HEK293 (cell line): Measurements from ENCODE around the gene STEAP1.

Experiments
- CTCF ChIA-PET: fragments of 350-600 bp; formaldehyde crosslinking; extraction: SDS; loops from one replicate; lab custom pipeline; 2021; ENCODE audit warnings: antibody characterized with exemption; lab: Yijun Ruan, JAX
- POLR2A ChIA-PET: fragments of 300-600 bp; formaldehyde crosslinking; extraction: SDS; loops from one replicate; lab custom pipeline; 2020; ENCODE audit warnings: antibody characterized with exemption, inconsistent platforms; lab: Yijun Ruan, JAX
- H3K27ac ChIP-seq: fragments of 200-500 bp; sonication (Bioruptor generic); 2 replicates; pipeline ENCODE4 v1.5.1; 2014; ENCODE audit warnings: low read depth, low read length, control low read depth, inconsistent platforms; ENCODE audit errors: extremely low read depth
- H3K36me3 ChIP-seq, 2 experiments: fragments of 200-500 bp in 1 of 2; sonication (Bioruptor generic) in 1 of 2; 1 replicate in 1 of 2; 2 replicates in 1 of 2; pipeline ENCODE4 v1.5.1; 2014 to 2017; ENCODE audit warnings: inconsistent platforms in 2 of 2, low read length in 2 of 2; ENCODE audit not compliant: control insufficient read depth in 2 of 2, insufficient read depth in 1 of 2
- H3K4me1 ChIP-seq: fragments of 200-500 bp; sonication (Bioruptor generic); 2 replicates; pipeline ENCODE4 v1.5.1; 2014; ENCODE audit warnings: mild to moderate bottlenecking, low read length, inconsistent platforms; ENCODE audit not compliant: control insufficient read depth, insufficient read depth
- H3K4me3 ChIP-seq: 2 replicates; pipeline ENCODE4 v1.5.1; 2011; ENCODE audit warnings: low read depth, mild to moderate bottlenecking, control low read depth, low read length, moderate library complexity
- H3K9me3 ChIP-seq: fragments of 200-500 bp; sonication (Bioruptor generic); 2 replicates; pipeline ENCODE4 v1.5.1; 2014; ENCODE audit warnings: low read depth, low read length, inconsistent platforms; ENCODE audit not compliant: control insufficient read depth, insufficient read depth
- ATF2 ChIP-seq: fragments of 450-650 bp; formaldehyde crosslinking; IDR thresholded peaks from 2 replicates; pipeline ENCODE4 v1.5.1; 2016; ENCODE audit warnings: missing biosample characterization, missing genetic modification characterization, low read depth
- GLI2 ChIP-seq: fragments of 450-650 bp; formaldehyde crosslinking; IDR thresholded peaks from 2 replicates; pipeline ENCODE4; 2017; ENCODE audit warnings: missing biosample characterization, missing genetic modification characterization, low read depth, borderline replicate concordance
- HOXD13 ChIP-seq: sonication (generic); formaldehyde crosslinking; IDR thresholded peaks from 2 replicates; pipeline ENCODE4 v1.8.0; 2022; ENCODE audit warnings: missing genetic modification reagents, borderline replicate concordance
- IKZF3 ChIP-seq: fragments of 450-650 bp; IDR thresholded peaks from 2 replicates; pipeline ENCODE4 v1.5.0; 2018; ENCODE audit warnings: missing biosample characterization, mild to moderate bottlenecking, missing genetic modification characterization, moderate library complexity
- KLF7 ChIP-seq: fragments of 450-650 bp; formaldehyde crosslinking; IDR thresholded peaks from 2 replicates; pipeline ENCODE4 v1.5.1; 2016; ENCODE audit warnings: missing biosample characterization, missing genetic modification characterization, borderline replicate concordance
- PRDM2 ChIP-seq: fragments of 450-650 bp; formaldehyde crosslinking; IDR thresholded peaks from 2 replicates; pipeline ENCODE4 v1.5.1; 2016; ENCODE audit warnings: missing biosample characterization, missing genetic modification characterization, borderline replicate concordance
- ZNF24 ChIP-seq: fragments of 450-650 bp; formaldehyde crosslinking; IDR thresholded peaks from 2 replicates; pipeline ENCODE4 v1.5.1; 2016; ENCODE audit warnings: missing biosample characterization, missing genetic modification characterization
- ZNF488 ChIP-seq: fragments of 450-650 bp; formaldehyde crosslinking; IDR thresholded peaks from 2 replicates; pipeline ENCODE4 v1.5.1; 2016; ENCODE audit warnings: missing biosample characterization, missing genetic modification characterization
- TF ChIP-seq, protein P1 (sequence below): fragments of 450-650 bp; formaldehyde crosslinking; conservative IDR thresholded peaks from 2 replicates; pipeline ENCODE4 v1.5.1; 2016; ENCODE audit warnings: low read depth, missing biosample characterization, missing genetic modification characterization
- TF ChIP-seq, protein P2 (sequence below): fragments of 450-650 bp; formaldehyde crosslinking; IDR thresholded peaks from 2 replicates; pipeline ENCODE4 v1.5.1; 2016; ENCODE audit warnings: missing biosample characterization, missing genetic modification characterization

The STEAP1 gene

DNA sequence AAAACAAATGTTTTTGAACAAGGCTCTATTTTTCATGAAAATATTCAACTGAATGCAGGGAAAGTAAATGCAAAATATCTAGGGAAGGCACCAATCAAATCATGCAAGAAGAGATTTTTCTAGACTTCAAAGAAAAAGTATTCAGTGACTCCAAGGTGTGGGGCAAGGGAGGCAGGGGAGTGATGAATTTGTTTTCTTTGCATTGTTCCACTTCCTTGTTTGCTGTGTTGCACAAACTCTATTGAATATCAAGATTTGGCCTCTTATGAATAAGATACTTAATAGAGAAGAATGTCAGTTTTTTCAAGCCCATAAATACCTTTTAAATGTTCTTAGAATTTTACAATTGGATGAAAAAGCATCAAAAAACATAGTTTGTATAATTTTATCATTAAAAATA is 26.4 kb downstream of the STEAP1 start (continued):
- no peak for TF ChIP-seq PRDM2
- TF ChIP-seq ZNF488 (tag by site-specific recombination) = no peak
- TF ChIP-seq, protein P1, sequence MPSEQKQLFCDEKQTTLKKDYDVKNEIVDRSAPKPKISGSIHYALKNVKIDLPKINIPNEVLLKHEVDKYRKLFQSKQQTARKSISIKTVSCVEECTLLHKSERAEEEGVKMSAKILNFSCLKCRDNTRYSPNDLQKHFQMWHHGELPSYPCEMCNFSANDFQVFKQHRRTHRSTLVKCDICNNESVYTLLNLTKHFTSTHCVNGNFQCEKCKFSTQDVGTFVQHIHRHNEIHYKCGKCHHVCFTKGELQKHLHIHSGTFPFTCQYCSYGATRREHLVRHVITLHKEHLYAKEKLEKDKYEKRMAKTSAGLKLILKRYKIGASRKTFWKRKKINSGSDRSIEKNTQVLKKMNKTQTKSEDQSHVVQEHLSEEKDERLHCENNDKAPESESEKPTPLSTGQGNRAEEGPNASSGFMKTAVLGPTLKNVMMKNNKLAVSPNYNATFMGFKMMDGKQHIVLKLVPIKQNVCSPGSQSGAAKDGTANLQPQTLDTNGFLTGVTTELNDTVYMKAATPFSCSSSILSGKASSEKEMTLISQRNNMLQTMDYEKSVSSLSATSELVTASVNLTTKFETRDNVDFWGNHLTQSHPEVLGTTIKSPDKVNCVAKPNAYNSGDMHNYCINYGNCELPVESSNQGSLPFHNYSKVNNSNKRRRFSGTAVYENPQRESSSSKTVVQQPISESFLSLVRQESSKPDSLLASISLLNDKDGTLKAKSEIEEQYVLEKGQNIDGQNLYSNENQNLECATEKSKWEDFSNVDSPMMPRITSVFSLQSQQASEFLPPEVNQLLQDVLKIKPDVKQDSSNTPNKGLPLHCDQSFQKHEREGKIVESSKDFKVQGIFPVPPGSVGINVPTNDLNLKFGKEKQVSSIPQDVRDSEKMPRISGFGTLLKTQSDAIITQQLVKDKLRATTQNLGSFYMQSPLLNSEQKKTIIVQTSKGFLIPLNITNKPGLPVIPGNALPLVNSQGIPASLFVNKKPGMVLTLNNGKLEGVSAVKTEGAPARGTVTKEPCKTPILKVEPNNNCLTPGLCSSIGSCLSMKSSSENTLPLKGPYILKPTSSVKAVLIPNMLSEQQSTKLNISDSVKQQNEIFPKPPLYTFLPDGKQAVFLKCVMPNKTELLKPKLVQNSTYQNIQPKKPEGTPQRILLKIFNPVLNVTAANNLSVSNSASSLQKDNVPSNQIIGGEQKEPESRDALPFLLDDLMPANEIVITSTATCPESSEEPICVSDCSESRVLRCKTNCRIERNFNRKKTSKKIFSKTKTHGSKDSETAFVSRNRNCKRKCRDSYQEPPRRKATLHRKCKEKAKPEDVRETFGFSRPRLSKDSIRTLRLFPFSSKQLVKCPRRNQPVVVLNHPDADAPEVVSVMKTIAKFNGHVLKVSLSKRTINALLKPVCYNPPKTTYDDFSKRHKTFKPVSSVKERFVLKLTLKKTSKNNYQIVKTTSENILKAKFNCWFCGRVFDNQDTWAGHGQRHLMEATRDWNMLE (tag by site-specific recombination) = no peak
- TF ChIP-seq IKZF3 = no peak

GRCh38 chr7:90181485-90181884 is 27.2 kb downstream of the STEAP1 start:
- ChIA-PET CTCF (no interaction called here), POLR2A (no interaction called here)
- no peak overlapping the region for H3K4me3 ChIP-seq
- TF ChIP-seq ZNF24 (tag by site-specific recombination) = no peak
- TF ChIP-seq KLF7 = no peak
- TF ChIP-seq, protein P2, sequence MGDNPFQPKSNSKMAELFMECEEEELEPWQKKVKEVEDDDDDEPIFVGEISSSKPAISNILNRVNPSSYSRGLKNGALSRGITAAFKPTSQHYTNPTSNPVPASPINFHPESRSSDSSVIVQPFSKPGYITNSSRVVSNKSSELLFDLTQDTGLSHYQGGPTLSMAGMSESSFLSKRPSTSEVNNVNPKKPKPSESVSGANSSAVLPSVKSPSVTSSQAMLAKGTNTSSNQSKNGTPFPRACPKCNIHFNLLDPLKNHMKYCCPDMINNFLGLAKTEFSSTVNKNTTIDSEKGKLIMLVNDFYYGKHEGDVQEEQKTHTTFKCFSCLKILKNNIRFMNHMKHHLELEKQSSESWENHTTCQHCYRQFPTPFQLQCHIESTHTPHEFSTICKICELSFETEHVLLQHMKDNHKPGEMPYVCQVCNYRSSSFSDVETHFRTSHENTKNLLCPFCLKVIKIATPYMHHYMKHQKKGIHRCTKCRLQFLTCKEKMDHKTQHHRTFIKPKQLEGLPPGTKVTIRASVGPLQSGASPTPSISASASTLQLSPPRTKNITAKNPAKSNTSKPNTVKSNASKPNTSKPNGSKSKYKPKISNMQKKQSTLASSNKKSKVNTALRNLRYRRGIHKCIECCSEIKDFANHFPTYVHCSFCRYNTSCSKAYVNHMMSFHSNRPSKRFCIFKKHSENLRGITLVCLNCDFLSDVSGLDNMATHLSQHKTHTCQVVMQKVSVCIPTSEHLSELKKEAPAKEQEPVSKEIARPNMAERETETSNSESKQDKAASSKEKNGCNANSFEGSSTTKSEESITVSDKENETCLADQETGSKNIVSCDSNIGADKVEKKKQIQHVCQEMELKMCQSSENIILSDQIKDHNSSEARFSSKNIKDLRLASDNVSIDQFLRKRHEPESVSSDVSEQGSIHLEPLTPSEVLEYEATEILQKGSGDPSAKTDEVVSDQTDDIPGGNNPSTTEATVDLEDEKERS (tag by site-specific recombination) = no peak
- no peak for TF ChIP-seq GLI2
- TF ChIP-seq ATF2 (tag by site-specific recombination) = no peak
- no peak for TF ChIP-seq HOXD13 (CRISPR knock-in tag)
- H3K9me3 ChIP-seq = no peaks in the 10 kb centered on the region
- no peaks in the 10 kb centered on the region for H3K36me3 ChIP-seq
- no peak overlapping the region for H3K27ac ChIP-seq
- no peaks in the 10 kb centered on the region for H3K4me1 ChIP-seq
